ENCODE results near the gene SNX32. TPM values are rescaled to one million over a fixed set of nuclear protein-coding genes. Genes with fewer than 3 reads are reported as not detected.

Gene SNX32
- total RNA-seq: 1 to 10 TPM in 1 of 3 donors, under 1 TPM in 2; 0.15 to 2.3 (median 0.48) TPM

GRCh38 chr11:65833297-65834030 lies at the start of gene SNX32:
Gene SNX32 (plus strand): TSS chr11:65833963. CDS start chr11:65834066, 103 bp downstream.
- peak within 1 kb of the TSS; percentile 16 to 66 for H3K27ac ChIP-seq
- H3K36me3 ChIP-seq: no peaks in the 10 kb centered on the region
- H3K27me3 ChIP-seq: no peaks in the 10 kb centered on the region
- peaks cover 0 to 4% of the 10 kb centered on the region in 2 donors for H3K4me1 ChIP-seq
- DNase-seq (ENCODE audit: low spot score in 2 of 2): peak; percentile 92 to 95
- peak within 1 kb of the TSS; percentile 52 to 68 (median 64) for H3K4me3 ChIP-seq
- H3K9me3 ChIP-seq: no peaks in the 10 kb centered on the region
- intact Hi-C loops (cut with DNase I; ENCODE audit: low total_unique reads): no loop called here
- TF ChIP-seq POLR2AphosphoS5 (IDR thresholded peaks at IDR 0.05) (no peak), POLR2A (IDR thresholded peaks at IDR 0.05) (no peak)
- TF ChIP-seq, protein P1, sequence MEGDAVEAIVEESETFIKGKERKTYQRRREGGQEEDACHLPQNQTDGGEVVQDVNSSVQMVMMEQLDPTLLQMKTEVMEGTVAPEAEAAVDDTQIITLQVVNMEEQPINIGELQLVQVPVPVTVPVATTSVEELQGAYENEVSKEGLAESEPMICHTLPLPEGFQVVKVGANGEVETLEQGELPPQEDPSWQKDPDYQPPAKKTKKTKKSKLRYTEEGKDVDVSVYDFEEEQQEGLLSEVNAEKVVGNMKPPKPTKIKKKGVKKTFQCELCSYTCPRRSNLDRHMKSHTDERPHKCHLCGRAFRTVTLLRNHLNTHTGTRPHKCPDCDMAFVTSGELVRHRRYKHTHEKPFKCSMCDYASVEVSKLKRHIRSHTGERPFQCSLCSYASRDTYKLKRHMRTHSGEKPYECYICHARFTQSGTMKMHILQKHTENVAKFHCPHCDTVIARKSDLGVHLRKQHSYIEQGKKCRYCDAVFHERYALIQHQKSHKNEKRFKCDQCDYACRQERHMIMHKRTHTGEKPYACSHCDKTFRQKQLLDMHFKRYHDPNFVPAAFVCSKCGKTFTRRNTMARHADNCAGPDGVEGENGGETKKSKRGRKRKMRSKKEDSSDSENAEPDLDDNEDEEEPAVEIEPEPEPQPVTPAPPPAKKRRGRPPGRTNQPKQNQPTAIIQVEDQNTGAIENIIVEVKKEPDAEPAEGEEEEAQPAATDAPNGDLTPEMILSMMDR (IDR thresholded peaks at IDR 0.05): no peak

- Histone ChIP-seq H3K36me3 (no peaks in the 10 kb centered on the region), H3K4me3 (no peak overlapping the region), H3K27me3 (peaks cover 9 to 10% of the 10 kb centered on the region in 2 donors), H3K9me3 (no peaks in the 10 kb centered on the region), H3K27ac (no peak overlapping the region), H3K4me1 (peaks cover 8 to 10% of the 10 kb centered on the region in 2 donors)
- no peak for DNase-seq (ENCODE audit: low spot score in 2 of 2)
- TF ChIP-seq, protein P1 (IDR thresholded peaks at IDR 0.05): no peak
- TF ChIP-seq POLR2AphosphoS5 (IDR thresholded peaks at IDR 0.05) (no peak), POLR2A (IDR thresholded peaks at IDR 0.05) (no peak)
- intact Hi-C loops (cut with DNase I; ENCODE audit: low total_unique reads): no loop called here
Measured at GRCh38 chr11:65785319-65786007, 48.3 kb upstream of the SNX32 start.

GRCh38 chr11:65786008-65786785 lies 47.6 kb upstream of the SNX32 start:
- Histone ChIP-seq H3K27me3 (peaks cover 9 to 10% of the 10 kb centered on the region in 2 donors), H3K36me3 (no peaks in the 10 kb centered on the region), H3K4me1 (peaks cover 8 to 17% of the 10 kb centered on the region in 2 donors), H3K4me3 (peak overlapping the region in 2 of 3 donors; percentile 53 to 73), H3K27ac (peak overlapping the region; percentile 40 to 61), H3K9me3 (no peaks in the 10 kb centered on the region)
- TF ChIP-seq POLR2AphosphoS5 (IDR thresholded peaks at IDR 0.05): no peak
- intact Hi-C loops (cut with DNase I; ENCODE audit: low total_unique reads): no loop called here
- no peak for DNase-seq (ENCODE audit: low spot score in 2 of 2)

GRCh38 chr11:65786786-65787636 lies 46.8 kb upstream of the SNX32 start, which contains the start of gene OVOL1:
Gene OVOL1 (plus strand): TSS chr11:65787063. CDS start chr11:65787374, 311 bp downstream.
- peak; percentile 67 to 85 for DNase-seq (ENCODE audit: low spot score in 2 of 2)
- peak within 1 kb of the TSS in 2 of 3 donors; percentile 53 to 73 for H3K4me3 ChIP-seq
- peaks cover 9 to 10% of the 10 kb centered on the region in 2 donors for H3K27me3 ChIP-seq
- intact Hi-C loops (cut with DNase I; ENCODE audit: low total_unique reads): no loop called here
- peak within 1 kb of the TSS; percentile 61 to 79 for H3K27ac ChIP-seq
- H3K4me1 ChIP-seq: peaks cover 8 to 25% of the 10 kb centered on the region in 2 donors
- no peaks in the 10 kb centered on the region for H3K9me3 ChIP-seq
- H3K36me3 ChIP-seq: no peaks in the 10 kb centered on the region
- TF ChIP-seq POLR2AphosphoS5 (IDR thresholded peaks at IDR 0.05): peak in 2 of 3 donors; percentile 34 to 36
- no peak for TF ChIP-seq POLR2A (IDR thresholded peaks at IDR 0.05)

GRCh38 chr11:65787649-65788622 lies 45.8 kb upstream of the SNX32 start:
- Histone ChIP-seq H3K27me3 (peaks cover 9 to 10% of the 10 kb centered on the region in 2 donors), H3K36me3 (no peaks in the 10 kb centered on the region), H3K4me1 (peaks cover 8 to 30% of the 10 kb centered on the region in 2 donors), H3K9me3 (no peaks in the 10 kb centered on the region), H3K27ac (peak overlapping the region; percentile 61 to 79), H3K4me3 (peak overlapping the region in 2 of 3 donors; percentile 53 to 73)
- intact Hi-C loops (cut with DNase I; ENCODE audit: low total_unique reads): no loop called here
- no peak for DNase-seq (ENCODE audit: low spot score in 2 of 2)
- TF ChIP-seq POLR2A (IDR thresholded peaks at IDR 0.05): no peak
- TF ChIP-seq POLR2AphosphoS5 (IDR thresholded peaks at IDR 0.05): no peak
- TF ChIP-seq, protein P1 (IDR thresholded peaks at IDR 0.05): no peak
